Subcutaneous adipose tissue (tissue), 4 donors: Measurements from ENCODE around the gene SNX9. TPM values are rescaled to one million over a fixed set of nuclear protein-coding genes. Genes with fewer than 3 reads are reported as not detected.

ENCODE experiments used
- total RNA-seq, 4 donors: library from RNA; depleted of rRNA; stranded (reverse); fragments of >200 nt; gene quantifications; one replicate each; pipeline ENCODE4 v1.1.0, GENCODE V29; 2016
- TF ChIP-seq, protein P1 (sequence below): fragments of 450-650 bp; IDR thresholded peaks from one replicate; pipeline ENCODE4 v1.5.1; 2016; ENCODE audit warnings: low read depth, mild to moderate bottlenecking, control low read depth, antibody characterized with exemption, moderate library complexity

Gene SNX9
- total RNA-seq, 4 donors from 2014 or later, result 80.6 to 113 (median 94.1) TPM

GRCh38 chr6:157879034-157879872, 56.2 kb downstream of the SNX9 start:
- TF ChIP-seq, protein P1, sequence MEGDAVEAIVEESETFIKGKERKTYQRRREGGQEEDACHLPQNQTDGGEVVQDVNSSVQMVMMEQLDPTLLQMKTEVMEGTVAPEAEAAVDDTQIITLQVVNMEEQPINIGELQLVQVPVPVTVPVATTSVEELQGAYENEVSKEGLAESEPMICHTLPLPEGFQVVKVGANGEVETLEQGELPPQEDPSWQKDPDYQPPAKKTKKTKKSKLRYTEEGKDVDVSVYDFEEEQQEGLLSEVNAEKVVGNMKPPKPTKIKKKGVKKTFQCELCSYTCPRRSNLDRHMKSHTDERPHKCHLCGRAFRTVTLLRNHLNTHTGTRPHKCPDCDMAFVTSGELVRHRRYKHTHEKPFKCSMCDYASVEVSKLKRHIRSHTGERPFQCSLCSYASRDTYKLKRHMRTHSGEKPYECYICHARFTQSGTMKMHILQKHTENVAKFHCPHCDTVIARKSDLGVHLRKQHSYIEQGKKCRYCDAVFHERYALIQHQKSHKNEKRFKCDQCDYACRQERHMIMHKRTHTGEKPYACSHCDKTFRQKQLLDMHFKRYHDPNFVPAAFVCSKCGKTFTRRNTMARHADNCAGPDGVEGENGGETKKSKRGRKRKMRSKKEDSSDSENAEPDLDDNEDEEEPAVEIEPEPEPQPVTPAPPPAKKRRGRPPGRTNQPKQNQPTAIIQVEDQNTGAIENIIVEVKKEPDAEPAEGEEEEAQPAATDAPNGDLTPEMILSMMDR, result no peak

GRCh38 chr6:157879873-157880254, 56.8 kb downstream of the SNX9 start:
- TF ChIP-seq, protein P1, result no peak

GRCh38 chr6:157880534-157880933, 57.5 kb downstream of the SNX9 start:
- TF ChIP-seq, protein P1, result no peak

DNA sequence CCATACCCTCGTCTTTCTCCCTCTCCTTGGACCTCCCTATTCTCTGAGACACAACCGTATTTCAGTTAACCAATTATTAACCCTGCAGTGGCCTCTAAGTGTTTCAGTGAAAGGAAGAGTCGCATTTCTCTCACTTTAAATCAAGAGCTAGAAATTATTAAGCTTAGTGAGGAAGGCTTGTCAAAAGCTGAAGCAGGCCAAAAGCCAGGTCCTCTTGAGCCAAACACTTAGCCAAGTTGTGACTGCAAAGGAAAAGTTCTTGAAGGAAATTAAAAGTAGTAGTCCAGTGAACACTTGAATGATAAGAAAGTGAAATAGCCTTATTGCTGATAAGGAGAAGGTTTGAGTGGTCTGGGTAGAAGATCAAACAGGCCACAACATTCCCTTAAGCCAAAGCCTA, 58.3 kb downstream of the SNX9 start:
- TF ChIP-seq, protein P1, result no peak

GRCh38 chr6:157884756-157885155, 61.7 kb downstream of the SNX9 start:
- TF ChIP-seq, protein P1, result no peak

- TF ChIP-seq, protein P1, result no peak
These were observed 62.3 kb downstream of the SNX9 start for GRCh38 chr6:157885211-157885788.

DNA sequence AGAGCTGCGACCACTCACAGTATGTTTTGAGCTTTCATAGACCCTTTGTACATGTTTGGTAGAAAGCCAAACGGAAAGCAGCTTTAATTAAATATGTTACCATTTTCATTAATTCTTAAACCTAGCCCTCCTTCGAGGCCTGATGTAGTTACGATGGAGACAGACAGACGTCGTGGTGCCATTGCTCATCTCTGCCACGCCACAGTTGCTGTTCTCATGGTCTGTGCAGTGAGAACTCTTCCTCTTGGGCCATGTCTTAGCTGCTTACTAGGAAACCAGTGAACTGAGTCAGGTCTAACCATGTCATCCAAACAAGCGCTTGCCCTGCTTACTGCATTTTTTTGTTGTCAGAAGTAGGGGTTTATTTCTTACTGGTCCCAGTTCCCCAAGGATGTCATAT, 62.8 kb downstream of the SNX9 start:
- TF ChIP-seq, protein P1, result no peak
